Omental fat pad (tissue), 4 donors: ENCODE results near the gene NHS. TPM values are rescaled to one million over a fixed set of nuclear protein-coding genes. Genes with fewer than 3 reads are reported as not detected.

Experiments
- ATAC-seq: fragments of 150-250 bp; one replicate; pipeline ENCODE4 v1.9.1; 2016; ENCODE audit warnings: mild to moderate bottlenecking, moderate library complexity; ENCODE audit not compliant: low FRiP score
- DNase-seq: peaks from one replicate; pipeline ENCODE4 v3.0.0-alpha.2; 2019; ENCODE audit warnings: low spot score
- CTCF ChIP-seq, 3 donors: fragments of 450-650 bp; IDR thresholded peaks; one replicate each; pipeline ENCODE4 v1.5.1; 2016 to 2017; ENCODE audit warnings: antibody characterized with exemption in 3 of 3, mild to moderate bottlenecking in 3 of 3, moderate library complexity in 2 of 3
- total RNA-seq, 4 donors: library from RNA; depleted of rRNA; stranded (reverse); fragments of >200 nt; gene quantifications; one replicate each; pipeline ENCODE4 v1.1.0, GENCODE V29; 2016

NHS gene
- total RNA-seq, 4 donors from 2014 or later = 4.0 to 9.7 (median 7.6) TPM

DNA sequence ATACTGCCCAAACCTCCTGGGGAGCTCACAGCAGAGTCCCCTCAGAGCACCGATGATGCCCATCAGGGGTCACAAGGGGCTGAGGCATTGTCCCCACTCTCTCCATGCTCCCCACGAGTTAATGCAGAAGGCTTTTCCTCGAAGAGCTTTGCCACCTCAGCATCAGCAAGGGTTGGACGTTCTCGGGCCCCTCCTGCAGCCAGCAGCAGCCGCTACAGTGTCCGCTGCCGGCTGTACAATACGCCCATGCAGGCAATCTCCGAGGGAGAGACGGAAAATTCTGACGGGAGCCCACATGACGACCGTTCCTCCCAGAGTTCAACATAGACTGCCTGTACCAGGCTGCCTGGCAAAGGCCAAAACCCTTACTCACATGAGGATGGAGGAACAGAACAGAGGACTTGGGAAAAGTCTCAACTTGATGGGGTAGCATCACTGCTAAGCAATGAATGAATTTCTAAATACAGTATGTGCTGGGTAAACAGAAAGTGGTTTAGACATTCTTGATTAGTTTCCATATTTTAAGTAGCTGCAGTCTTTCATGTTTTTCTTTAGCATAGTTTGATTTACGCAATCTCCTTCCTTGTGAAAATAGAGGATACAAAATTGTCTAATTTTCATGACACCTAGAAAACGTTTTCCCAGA lies 357.3 kb downstream of the NHS start:
- DNase-seq = no peak
- ATAC-seq = no peak
- TF ChIP-seq CTCF (IDR thresholded peaks at IDR 0.05) = no peak

- DNase-seq = no peak
- no peak for TF ChIP-seq CTCF (IDR thresholded peaks at IDR 0.05)
- ATAC-seq = no peak
Measured at GRCh38 chrX:17735406-17735805, 360.4 kb downstream of the NHS start.

DNA sequence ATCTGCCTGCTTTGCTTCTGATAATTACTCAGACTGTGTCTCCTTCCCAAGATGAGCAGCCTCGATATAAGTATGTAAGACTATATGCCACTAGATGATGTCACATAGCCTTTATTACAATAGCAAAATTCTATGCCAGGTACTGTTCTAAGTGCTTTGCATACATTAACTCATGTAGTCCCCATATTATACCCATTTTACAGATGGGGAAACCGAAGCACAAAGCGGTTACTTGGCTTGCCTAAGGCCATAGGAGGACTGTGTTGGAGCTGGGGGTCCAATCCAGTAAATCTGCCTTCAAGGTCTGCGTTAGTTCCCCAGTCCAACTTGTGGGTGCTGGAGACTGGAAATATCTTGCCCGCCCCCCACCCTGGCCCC lies 361.5 kb downstream of the NHS start:
- DNase-seq (no peak), ATAC-seq (no peak)
- no peak for TF ChIP-seq CTCF (IDR thresholded peaks at IDR 0.05)

DNA sequence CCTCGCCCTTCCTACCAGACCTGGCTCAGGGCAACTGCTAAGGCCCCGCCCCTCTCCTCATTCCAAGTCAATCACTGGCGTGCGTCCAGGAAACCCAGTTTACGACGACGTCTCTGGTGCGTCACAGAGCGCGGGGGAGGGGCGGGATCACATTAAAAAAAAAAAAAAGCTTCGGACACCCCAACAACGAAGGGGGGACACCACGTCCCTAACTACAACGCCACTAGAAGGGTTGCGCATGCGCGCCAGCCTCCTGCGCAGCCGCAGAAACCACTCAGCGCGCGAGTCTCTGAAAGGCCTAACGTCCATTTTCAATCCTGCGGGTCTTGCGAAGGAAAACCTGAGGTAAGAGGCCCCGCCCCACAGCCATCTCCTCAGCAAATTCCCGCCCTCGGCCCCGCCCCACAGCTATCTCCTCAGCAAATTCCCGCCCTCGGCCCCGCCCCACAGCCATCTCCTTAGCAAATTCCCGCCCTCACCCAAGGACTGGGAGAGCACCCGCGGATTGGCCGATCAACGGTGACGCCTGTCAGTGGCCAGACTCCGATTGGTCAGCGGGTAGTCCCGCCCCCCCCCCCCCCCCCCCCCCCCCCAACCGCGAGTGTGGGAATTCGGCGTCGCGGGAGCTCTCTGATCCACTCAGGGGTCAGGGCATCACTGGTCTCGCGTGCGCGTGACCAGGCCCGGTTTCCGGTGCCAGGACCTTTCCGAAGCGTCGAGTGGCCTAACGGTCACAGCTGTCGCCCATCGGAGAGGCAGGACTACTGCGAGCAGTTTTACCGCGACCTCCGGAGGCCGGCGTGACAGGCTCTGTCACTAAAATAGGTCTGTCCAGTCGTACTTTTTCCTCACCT lies 362.1 kb downstream of the NHS start, which contains the start of gene SCML1:
Gene SCML1, plus strand, starts transcription at position 638 of the 854 bp plus-strand sequence. CDS start 6,694 bp downstream, outside the sequence.
- DNase-seq = peak; percentile 77
- ATAC-seq = peak; percentile 97
- no peak for TF ChIP-seq CTCF (IDR thresholded peaks at IDR 0.05)

DNA sequence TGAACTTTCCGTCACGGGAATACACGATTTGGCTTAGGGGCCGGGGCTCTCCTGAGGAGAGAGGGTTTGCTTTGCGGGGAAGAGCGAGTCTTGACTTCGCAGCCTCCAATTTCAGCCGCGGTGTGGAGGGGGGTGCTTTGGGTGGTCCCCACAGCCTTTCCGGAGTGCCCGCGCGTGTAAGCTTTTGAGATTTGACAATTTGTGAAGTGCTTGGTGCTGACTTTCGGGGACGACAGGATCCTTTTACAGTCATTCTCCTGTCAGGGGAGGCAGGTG lies 362.6 kb downstream of the NHS start:
- ATAC-seq = no peak
- DNase-seq = no peak
- no peak for TF ChIP-seq CTCF (IDR thresholded peaks at IDR 0.05)

DNA sequence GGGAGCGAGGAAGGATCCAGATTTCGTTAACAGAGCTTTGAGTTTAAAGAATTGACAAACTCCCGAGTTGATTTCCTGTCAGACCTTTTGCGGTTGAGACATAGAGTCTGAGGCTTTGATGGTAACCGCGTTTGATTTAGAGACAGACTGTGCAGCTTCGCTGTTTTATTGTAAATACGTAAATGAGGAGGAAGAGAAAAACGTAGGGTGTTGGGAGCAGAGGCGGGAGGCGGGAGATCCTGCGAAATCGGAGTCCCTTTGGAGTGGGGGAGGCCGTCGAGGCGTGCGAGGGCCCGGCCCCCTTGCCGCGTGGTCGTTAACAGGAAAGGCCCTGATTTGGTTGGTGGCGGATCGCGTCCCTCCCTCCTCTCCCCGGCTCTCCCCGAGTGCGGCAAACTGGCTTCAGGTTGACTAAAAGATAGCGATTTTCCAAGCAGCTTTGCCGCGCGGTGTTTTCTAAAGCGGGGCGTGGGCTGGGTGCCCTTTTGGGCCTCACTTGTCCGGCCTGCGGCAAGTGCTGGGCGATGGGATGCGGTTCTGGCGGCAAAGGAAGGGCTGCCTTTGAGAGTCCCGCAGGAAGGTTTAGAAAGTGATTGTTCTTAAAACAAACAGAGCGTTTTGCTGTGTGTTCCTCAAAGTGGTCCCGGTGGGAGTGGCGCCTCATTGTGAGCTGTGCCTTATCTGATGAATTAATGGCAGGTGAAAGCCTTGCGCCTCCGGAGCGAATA lies 363.1 kb downstream of the NHS start:
- no peak for TF ChIP-seq CTCF (IDR thresholded peaks at IDR 0.05)
- ATAC-seq (peak; percentile 43), DNase-seq (no peak)
